DMS153 treated with DMSO at 0.1 percent for 48 hours (cell line): Measurements from ENCODE around the gene CCR9.

Experiments
- DNase-seq: peaks from one replicate; lab custom pipeline; 2025; ENCODE audit not compliant: unreplicated experiment; lab: John Stamatoyannopoulos, UW

Gene CCR9

DNA sequence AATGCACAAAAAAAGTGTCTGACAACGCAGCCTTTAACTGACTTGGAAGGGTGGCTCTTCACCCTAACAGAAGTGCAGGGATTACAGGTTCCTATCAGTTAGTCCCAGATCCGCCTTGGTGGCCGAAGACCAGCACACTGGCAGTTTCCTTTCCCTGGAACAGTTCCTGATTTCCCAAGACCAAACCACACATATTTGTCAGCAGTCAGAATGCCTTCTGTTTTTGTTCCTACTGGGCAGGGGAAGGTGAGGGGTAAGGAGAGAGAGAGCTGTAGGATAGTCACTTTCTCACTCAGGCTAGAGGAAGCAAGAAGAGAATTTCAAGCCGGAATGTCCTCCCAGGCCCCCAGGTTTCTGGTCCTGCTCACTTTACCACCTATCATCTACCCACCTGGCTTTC lies 66.1 kb downstream of the CCR9 start:
- DNase-seq = no peak
